Osteocyte (in vitro differentiated cells): ENCODE results near the gene ZNF543. TPM values are rescaled to one million over a fixed set of nuclear protein-coding genes. Genes with fewer than 3 reads are reported as not detected.

ENCODE experiments used
- DNase-seq: peaks from one replicate; pipeline ENCODE4 v3.0.0; 2021; ENCODE audit warnings: mixed read lengths; ENCODE audit not compliant: unreplicated experiment; ENCODE audit errors: extremely low spot score
- H3K27ac Mint-ChIP-seq: one replicate; pipeline ENCODE4 v1.8.0; 2021; ENCODE audit warnings: mild to moderate bottlenecking, mixed read lengths; ENCODE audit not compliant: unreplicated experiment
- H3K27me3 Mint-ChIP-seq: one replicate; pipeline ENCODE4 v1.8.0; 2021; ENCODE audit warnings: mixed read lengths; ENCODE audit not compliant: unreplicated experiment
- H3K36me3 Mint-ChIP-seq: one replicate; pipeline ENCODE4 v1.8.0; 2021; ENCODE audit warnings: mixed read lengths; ENCODE audit not compliant: unreplicated experiment
- H3K4me1 Mint-ChIP-seq: one replicate; pipeline ENCODE4 v1.8.0; 2021; ENCODE audit warnings: mixed read lengths; ENCODE audit not compliant: unreplicated experiment
- H3K4me3 Mint-ChIP-seq: one replicate; pipeline ENCODE4 v1.8.0; 2021; ENCODE audit warnings: mild to moderate bottlenecking, moderate library complexity, mixed read lengths; ENCODE audit not compliant: unreplicated experiment
- H3K9me3 Mint-ChIP-seq: one replicate; pipeline ENCODE4 v1.8.0; 2021; ENCODE audit warnings: mixed read lengths; ENCODE audit not compliant: unreplicated experiment
- total RNA-seq: library from RNA; stranded (reverse); gene quantifications from 2 replicates; pipeline ENCODE4 v1.2.1, GENCODE V29; 2021
- TF ChIP-seq, protein P1 (sequence below): fragments of 200-600 bp; sonication (generic); IDR thresholded peaks from 2 replicates; pipeline ENCODE4 v1.5.0; 2021; ENCODE audit warnings: antibody characterized with exemption, mild to moderate bottlenecking, moderate library complexity

The ZNF543 gene
- total RNA-seq, 1 donor from 2014 or later, result 7.1 TPM

DNA sequence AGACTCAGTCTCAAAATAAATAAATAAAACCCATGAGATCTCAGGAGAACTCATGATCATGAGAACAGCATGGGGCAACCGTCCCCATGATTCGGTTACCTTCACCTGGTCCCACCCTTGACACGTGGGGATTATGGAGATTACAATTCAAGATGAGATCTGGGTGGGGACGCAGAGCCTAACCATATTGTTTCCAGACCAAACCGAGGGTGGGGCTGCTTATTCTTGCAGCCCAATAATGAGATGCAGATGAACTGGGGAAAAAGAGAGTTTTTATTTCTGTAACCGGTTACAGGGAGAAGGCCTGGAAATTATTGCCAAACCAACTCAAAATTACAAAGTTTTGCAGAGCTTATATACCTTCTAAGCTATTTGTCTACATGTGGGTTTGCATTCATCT, 55.9 kb downstream of the ZNF543 start:
- TF ChIP-seq, protein P1, sequence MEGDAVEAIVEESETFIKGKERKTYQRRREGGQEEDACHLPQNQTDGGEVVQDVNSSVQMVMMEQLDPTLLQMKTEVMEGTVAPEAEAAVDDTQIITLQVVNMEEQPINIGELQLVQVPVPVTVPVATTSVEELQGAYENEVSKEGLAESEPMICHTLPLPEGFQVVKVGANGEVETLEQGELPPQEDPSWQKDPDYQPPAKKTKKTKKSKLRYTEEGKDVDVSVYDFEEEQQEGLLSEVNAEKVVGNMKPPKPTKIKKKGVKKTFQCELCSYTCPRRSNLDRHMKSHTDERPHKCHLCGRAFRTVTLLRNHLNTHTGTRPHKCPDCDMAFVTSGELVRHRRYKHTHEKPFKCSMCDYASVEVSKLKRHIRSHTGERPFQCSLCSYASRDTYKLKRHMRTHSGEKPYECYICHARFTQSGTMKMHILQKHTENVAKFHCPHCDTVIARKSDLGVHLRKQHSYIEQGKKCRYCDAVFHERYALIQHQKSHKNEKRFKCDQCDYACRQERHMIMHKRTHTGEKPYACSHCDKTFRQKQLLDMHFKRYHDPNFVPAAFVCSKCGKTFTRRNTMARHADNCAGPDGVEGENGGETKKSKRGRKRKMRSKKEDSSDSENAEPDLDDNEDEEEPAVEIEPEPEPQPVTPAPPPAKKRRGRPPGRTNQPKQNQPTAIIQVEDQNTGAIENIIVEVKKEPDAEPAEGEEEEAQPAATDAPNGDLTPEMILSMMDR, result no peak
- no peaks in the 10 kb centered on the region for H3K27me3 Mint-ChIP-seq
- H3K4me3 Mint-ChIP-seq, result no peak overlapping the region
- peaks cover 42% of the 10 kb centered on the region for H3K9me3 Mint-ChIP-seq
- no peaks in the 10 kb centered on the region for H3K4me1 Mint-ChIP-seq
- H3K36me3 Mint-ChIP-seq, result peaks cover 81% of the 10 kb centered on the region
- H3K27ac Mint-ChIP-seq, result no peak overlapping the region
- no peak for DNase-seq

DNA sequence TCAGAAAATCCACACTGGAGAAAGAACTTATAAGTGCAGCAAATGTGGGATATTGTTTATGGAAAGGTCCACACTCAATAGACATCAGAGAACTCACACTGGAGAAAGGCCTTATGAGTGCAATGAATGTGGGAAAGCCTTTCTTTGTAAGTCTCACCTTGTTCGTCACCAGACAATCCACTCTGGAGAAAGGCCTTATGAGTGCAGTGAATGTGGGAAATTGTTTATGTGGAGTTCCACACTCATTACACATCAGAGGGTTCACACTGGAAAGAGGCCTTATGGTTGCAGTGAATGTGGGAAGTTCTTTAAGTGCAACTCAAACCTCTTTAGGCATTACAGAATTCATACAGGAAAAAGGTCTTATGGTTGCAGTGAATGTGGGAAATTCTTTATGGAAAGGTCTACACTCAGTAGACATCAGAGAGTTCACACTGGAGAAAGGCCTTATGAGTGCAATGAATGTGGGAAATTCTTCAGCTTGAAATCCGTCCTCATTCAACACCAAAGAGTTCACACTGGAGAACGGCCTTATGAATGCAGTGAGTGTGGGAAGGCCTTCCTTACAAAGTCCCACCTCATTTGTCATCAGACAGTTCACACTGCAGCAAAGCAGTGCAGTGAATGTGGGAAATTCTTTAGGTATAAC, 57.4 kb downstream of the ZNF543 start:
- Mint-ChIP-seq H3K27me3 (no peaks in the 10 kb centered on the region), H3K27ac (no peak overlapping the region), H3K9me3 (peaks cover 35% of the 10 kb centered on the region), H3K4me1 (no peaks in the 10 kb centered on the region), H3K4me3 (no peak overlapping the region), H3K36me3 (peaks cover 66% of the 10 kb centered on the region)
- TF ChIP-seq, protein P1, result no peak
- no peak for DNase-seq

Other genes starting within 250 kb of the ZNF543 start
- not detected in 2 replicates for gene USP29, start 200.5 kb upstream of the ZNF543 start, total RNA-seq
- gene ZIM3, start 175.3 kb upstream of the ZNF543 start, total RNA-seq, result not detected in 2 replicates
- gene DUXA, start 153.0 kb upstream of the ZNF543 start, total RNA-seq, result not detected in 2 replicates
- 34.2 and 36.8 TPM in 2 replicates for gene ZNF264, start 129.0 kb upstream of the ZNF543 start, total RNA-seq
- gene AURKC, start 89.4 kb upstream of the ZNF543 start, total RNA-seq, result 0.86 and 0.94 TPM in 2 replicates
- gene ZNF805, start 79.8 kb upstream of the ZNF543 start, total RNA-seq, result 23.7 and 24.5 TPM in 2 replicates
- 85.1 and 86.1 TPM in 2 replicates for gene ZNF460, start 40.0 kb upstream of the ZNF543 start, total RNA-seq
- gene ZNF304, start 30.8 kb downstream of the ZNF543 start, total RNA-seq, result 9.5 and 11.0 TPM in 2 replicates
- 10.9 and 13.4 TPM in 2 replicates for gene TRAPPC2B, start 43.1 kb downstream of the ZNF543 start, total RNA-seq
- 3.4 and 5.5 TPM in 2 replicates for gene ZNF547, start 43.1 kb downstream of the ZNF543 start, total RNA-seq
- gene ZNF548, start 69.4 kb downstream of the ZNF543 start, total RNA-seq, result 18.3 and 19.8 TPM in 2 replicates
- gene ZNF17, start 90.7 kb downstream of the ZNF543 start, total RNA-seq, result 12.4 and 12.7 TPM in 2 replicates
- gene ZNF749, start 114.9 kb downstream of the ZNF543 start, total RNA-seq, result 9.4 and 9.5 TPM in 2 replicates
- 0.62 and 0.68 TPM in 2 replicates for gene VN1R1, start 136.7 kb downstream of the ZNF543 start, total RNA-seq
- 10.4 and 10.8 TPM in 2 replicates for gene ZNF772, start 157.1 kb downstream of the ZNF543 start, total RNA-seq
- gene ZNF419, start 167.3 kb downstream of the ZNF543 start, total RNA-seq, result 11.8 and 13.5 TPM in 2 replicates
- gene ZNF773, start 179.5 kb downstream of the ZNF543 start, total RNA-seq, result 7.4 and 8.4 TPM in 2 replicates
- gene ZNF549, start 206.9 kb downstream of the ZNF543 start, total RNA-seq, result 7.3 and 9.0 TPM in 2 replicates
- gene ZNF550, start 239.4 kb downstream of the ZNF543 start, total RNA-seq, result 10.3 and 11.0 TPM in 2 replicates